Frontal cortex (tissue), 4 donors: Measurements from ENCODE around the gene DNAL4. TPM values are rescaled to one million over a fixed set of nuclear protein-coding genes. Genes with fewer than 3 reads are reported as not detected.

ENCODE experiments used
- DNase-seq, 2 donors: peaks; one replicate each; pipeline ENCODE4 v3.0.0; 2012; ENCODE audit warnings: low spot score in 2 of 2
- FAIRE-seq: peaks from 2 replicates; lab custom pipeline; 2012; peaks lifted over from hg19 to GRCh38; lab: Jason Lieb, UNC
- total RNA-seq: library from RNA; depleted of rRNA; stranded (reverse); fragments of >200 nt; gene quantifications from one replicate; pipeline ENCODE4 v1.2.3, GENCODE V29; 2014
- donor health status: control.
- donor health status: control.
- donor health status: control.

The DNAL4 gene, protein sequence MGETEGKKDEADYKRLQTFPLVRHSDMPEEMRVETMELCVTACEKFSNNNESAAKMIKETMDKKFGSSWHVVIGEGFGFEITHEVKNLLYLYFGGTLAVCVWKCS
- total RNA-seq = 16.7 TPM

DNA sequence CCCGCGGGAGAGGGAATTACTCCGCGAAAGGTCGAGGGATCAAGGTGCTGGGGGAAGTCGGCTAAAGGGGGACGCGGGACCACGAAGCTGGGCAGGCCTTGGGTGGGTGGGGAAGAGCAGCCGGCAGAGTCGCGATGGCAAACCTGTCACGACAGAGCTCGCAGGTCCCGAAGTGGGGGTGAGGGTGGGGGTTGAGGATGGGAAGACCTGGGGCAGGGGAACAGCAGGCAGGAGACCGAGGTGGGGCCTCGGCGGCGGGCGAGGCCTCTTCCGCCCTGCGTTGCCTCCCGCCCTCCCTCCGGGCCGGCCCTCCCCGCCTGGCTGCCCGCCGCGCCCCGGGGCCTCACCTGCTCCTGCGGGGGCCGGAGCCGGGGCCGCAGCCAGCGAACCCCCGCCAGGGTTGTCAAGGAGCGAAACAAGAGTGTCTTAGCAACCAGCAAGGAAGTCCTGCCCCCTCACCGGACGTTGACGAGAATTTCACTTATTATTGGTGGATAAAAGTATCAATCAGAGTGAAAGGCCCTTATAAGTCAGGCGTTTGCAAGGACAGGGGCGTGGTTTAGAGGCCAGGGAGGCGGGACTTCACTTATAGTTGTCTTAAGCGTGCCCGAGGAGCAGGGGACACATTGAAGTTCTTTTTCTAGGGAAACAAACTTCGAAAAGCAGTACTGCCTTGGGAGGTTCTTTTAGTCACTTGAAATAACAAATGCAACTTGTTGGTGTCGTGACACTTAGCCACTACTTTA is at the start of gene DNAL4:
TSS of gene DNAL4 (minus strand) at position 423 of the 746 bp plus-strand sequence. CDS start 11,412 bp downstream, outside the sequence.
- DNase-seq = peak; percentile 94
- FAIRE-seq = peak; percentile 90

DNA sequence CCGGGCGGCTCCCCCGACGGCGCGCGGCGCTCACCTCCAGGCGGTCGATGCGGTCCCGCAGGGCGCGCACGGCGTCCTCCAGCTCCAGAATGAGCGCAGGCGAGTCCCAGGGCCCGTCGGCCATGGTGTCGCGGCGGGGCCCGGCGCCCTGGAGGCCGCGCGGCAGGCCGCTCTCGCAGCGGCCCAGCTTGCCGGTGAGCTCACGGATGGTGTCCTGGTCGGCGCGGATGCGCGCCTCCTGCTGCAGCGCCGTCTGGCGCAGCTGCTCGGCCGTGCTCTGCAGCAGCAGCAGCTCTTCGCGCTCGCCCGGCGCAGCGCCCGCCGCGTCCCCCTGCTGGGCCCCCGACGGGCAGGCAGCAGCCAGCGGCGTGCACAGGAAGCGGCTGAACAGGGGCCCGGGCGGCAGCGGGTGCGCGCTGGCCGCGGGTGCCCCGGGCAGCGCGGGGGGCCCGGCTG is 49.3 kb upstream of the DNAL4 start:
- DNase-seq (peak; percentile 72 to 79), FAIRE-seq (no peak)

DNA sequence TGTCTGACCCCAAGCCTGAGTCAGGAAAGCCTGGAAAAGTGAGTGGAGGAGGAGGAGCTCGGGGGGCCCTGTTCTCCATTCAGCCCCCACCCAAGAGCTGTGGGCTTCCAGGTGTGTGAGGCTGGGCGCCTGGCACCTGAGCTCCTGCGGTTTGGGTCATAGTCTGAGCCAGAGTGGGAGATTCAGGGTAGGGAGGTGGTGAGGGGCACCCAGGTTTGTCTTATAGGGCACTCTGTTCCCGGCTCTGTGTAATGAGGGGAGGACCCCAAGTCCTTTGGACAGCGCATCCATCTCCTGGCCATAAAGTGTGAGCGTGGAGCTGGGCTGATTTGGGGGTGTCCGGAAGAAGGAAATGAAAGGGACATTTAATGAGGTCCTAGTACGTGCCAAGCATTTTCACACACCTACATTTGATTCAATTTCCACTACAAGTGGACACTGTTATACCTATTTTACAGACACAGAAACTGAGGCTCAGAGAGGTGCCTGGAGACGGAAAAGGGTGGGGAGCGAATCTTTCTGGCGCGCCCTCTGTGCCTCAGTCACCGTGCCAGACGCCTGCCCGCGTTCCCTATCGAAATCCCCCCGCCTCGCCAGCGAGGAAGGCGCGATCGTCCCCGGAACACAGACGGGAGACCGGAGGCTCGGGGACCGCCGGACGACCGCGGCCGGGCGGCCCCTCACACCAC is 48.7 kb upstream of the DNAL4 start:
- FAIRE-seq (no peak), DNase-seq (no peak)

DNA sequence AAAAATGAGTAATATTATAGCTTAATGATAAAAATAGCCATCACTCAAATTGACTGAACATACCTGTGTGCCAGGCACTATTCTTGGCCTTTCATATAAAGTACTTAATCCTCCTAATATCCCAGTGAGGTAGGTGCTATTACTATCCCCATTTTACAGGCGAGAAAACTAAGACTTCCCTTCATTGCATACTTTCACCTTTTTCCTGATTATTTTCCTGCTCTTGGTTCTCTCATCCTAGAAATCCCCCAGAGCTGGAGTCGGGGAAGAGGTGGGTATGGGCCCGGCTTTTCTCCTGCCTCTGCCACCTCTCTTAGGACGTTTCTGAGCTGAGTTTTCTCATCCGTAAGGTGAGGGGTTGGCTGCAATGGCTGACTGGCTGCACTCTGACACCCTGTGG is 47.7 kb upstream of the DNAL4 start:
- no peak for DNase-seq
- no peak for FAIRE-seq

DNA sequence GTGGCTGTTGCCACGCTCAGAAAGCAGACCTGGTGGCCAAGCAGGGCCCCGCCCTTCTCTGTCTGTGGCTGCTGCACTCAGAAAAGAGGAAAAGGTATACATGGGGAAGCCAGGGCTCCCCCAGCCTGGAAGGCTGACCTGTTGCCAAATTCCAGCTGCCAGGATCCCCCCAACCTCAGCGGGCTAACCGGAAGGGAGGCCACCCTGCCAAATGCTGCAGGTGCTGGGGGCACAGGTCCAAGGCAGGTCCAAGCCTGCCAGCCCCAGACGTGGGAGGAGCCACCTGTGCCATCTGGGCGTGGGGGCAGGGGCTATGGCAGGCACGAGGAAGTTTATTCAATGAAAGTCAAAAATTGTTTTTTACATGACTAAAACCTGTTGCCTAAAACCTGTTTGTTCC is 47.3 kb upstream of the DNAL4 start:
- FAIRE-seq = no peak
- DNase-seq = no peak

DNA sequence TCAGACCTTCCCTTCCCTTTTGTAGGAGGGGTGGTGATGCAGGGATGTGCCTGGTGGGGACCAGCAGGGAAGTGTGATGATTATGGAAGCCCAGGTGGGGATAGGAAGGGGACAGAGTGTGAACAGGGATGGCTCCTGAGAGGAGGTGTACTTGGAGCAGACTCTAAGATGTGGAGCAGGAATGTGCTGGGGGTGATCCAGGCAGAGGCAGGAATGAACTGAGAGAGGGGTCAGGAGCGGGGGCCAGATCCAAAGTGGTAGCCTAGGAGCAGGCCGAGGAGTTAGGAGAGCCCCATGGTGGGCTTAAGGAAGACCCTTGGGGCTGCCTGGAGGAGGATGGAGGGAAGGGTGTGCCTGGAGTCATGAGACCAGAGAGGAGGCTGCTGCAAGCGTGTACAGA is 46.2 kb upstream of the DNAL4 start:
- DNase-seq = no peak
- no peak for FAIRE-seq

DNA sequence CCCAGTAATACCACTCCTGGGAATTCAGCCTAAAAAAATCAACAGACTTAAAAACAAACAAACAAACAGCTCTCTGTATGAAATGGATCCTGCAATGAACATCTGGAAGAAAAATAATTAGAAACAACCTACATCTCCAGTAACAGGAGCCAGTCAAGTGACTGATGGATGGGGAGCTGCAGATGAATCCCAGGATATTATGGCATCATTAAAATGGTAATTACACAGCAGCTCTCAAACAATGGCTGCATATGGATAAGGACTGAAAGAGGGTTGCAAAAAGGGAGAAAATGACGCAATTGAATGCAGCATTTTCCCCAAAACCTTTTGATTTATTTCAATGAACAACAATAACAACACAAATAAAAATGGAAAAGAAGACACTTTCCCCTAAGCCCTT is 45.7 kb upstream of the DNAL4 start:
- DNase-seq = no peak
- no peak for FAIRE-seq

DNA sequence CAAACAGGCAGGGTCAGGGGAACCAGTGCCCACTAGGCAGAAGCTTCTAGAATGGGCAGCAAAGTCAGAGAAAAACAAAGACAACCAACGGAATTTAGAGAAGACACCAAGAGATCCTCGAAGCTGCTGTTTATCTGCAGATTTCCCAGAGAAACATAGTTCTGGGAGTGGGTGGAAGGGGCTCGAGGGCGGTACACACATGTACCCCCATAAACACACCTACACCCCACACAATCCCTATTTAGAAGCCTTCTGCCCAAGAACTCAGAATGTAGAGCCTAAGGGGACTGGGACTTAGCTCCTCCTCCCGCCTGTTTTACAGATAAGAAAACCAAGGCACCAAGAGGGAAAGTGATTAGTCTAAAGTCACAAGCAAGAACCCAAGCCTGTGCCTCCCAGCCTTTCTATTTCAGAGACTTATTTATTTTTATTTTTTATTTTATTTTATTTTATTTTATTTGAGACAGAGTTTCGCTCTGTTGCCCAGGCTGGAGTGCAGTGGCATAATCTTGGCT is 43.5 kb upstream of the DNAL4 start:
- FAIRE-seq (no peak), DNase-seq (no peak)

DNA sequence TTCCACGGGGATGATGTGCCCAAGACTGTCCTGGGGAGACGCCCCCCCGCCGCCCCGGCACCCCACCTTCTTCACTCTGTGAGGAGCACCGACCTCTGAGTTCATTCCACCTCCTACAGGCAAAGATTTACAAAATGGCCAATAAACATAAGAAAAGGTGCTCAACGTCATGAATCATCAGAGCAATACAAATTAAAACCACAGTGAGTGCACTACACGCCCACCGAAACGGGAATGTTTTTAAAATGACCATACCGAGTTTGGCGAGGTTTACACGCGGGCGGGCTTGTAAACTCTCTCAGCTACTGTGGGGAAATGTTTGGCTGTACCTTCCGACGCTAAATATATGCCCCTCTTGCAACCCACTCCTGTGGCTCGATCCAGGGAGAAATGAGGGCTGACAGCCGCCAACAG is 42.0 kb upstream of the DNAL4 start:
- DNase-seq = no peak
- FAIRE-seq = no peak

DNA sequence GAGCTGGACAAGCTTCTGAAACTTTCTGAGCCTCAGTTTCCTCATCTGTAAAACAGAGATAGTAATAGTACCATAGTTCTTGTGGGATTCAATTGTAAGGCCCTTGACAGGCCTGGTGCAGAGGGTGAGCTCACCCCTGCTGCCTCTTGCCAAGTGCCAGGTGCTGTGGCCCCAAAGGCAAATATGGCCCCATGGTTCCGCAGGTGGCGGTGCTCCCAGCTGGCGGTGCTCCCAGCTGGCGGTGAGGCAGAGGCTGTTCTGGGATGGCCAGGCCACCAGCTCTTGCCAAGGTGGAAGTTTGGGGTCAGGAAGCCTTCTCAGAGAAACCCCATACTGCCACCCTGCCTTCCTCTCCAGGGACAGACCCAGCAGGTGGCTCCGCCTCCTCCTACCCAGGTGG is 41.0 kb upstream of the DNAL4 start:
- no peak for FAIRE-seq
- no peak for DNase-seq

DNA sequence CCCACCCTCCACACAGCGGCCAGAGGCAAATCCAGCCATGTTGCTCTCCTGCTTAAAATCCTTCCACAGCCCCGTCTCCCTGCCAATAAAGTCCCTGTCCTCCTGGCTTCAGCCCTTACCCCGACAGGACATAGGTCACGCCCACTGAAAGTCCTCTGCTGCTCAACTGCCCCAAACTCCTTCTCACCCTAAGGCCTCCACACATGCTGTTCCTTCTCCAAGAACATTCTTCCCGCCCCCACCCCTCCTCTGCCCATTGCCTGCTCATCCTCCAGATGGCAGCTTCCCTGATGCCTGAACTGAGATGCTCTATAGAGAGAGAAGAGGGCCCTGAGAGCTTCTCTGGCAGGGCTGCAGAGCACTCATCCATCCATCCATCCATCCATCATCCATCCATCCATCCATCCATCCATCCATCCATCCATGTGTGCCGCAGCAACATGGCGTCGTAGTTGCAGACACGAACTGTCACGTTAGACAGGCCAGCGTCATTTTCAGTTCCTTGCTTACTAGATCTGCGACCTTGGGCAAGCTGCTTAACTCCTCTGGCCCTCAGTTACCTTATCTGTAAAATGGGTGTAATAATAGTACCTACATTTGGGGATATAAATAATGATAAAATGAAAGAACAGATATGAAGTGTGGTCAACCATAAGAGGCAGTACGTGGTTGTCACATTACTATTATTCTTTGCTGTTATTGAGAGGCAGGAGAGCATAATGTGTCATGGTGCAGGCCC is 40.4 kb upstream of the DNAL4 start:
- no peak for DNase-seq
- FAIRE-seq = no peak

DNA sequence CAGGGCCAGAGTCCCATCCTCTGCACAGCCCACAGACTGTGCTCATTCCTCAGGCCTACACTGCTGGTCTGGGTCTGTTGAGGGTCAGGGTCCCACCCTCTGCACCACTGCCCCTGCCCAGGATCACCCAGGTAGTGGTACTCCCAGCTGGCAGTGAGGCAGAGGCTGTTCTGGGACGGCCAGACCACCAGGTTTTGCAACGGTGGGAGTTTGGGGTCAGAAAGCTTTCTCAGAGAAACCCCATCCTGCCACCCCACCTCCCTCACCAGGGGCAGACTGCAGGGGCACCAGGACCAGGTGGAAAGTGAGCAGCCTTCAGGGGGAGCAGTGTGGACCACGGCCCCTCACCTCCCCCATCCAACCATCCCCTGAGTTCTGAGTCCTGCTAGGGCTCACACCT is 39.1 kb upstream of the DNAL4 start:
- FAIRE-seq = no peak
- no peak for DNase-seq

DNA sequence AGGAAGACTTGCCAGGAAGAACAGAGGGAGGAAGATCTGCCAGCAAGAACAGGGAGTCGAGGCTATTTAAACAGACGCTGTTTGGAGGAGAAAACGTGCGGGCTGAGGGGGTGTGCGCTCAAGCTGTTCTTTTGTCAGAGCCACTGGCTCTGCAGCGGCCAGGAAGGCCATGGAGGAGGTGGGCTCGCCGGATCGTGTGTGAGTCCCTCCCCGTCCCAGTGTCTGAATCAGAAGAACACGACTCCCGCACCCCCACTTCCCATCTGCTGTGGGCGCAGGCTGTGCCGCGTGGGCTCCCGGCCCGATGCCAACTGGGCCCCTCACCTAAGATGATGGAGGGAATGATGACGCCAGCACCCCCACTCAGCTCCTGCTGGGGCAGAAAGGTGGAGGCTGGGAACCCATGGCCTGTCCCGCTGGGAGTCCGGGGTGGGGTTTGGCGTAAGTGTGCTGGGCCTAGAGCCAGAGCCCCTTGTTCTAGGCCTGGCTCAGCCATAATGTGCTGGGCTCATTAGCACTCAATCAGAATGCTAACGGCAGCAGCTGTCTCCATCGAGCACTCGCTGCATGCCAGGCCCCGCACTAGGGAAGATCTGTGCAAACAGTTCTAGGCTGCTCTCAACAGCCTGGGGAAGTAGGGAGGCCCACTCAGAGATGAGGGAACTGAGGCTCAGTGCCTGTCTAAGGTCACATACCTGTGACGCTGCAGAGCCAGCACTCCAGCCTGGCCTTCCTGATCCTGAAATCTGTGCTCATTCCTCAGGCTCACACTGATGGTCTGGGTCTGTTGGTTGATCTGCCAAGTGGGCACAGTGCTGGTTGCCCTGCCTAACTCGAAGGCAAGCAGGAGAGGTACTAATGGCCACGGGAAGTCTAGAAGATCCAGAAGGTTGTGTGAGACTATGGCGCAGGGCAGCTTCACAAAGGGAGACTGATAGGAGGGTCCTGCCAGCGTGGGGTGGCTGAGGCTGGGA is 38.3 kb upstream of the DNAL4 start:
- peak in 1 of 2 donors; percentile 44 for DNase-seq
- FAIRE-seq = no peak

DNA sequence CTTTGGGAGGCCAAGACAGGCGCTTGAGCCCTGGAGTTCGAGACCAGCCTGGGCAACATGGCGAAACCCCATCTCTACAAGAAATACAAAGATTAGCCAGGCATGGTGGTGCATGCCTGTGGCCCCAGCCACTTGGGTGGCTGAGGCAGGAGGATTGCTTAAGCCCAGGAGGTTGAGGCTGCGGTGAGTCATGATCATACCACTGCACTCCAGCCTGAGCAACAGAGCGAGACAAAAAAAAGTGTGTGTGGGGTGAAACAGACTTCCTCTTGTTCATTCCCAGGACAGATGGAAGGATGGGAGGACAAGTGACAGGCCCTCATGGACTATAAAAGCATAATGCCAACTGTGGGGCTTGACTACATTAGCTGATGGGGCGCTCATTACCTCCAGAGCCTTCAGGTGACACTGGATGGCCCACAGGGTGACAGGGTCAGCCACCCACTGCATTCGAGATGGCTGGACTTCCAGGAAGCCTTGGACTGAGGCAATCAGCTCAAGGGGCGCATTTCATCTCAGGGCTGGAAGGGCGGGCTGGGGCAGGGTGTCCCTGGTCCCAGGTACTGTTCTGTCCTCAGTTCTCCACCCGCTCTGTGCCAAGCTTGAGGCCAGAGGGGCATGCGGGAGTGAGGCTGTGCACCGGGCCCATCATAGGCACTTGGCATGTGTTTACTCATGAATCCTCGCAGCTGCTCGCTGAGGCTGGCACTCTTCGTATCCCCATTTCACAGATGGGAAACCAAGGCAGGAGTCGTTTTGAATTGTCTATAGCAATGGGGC is 37.4 kb upstream of the DNAL4 start:
- FAIRE-seq (no peak), DNase-seq (no peak)

DNA sequence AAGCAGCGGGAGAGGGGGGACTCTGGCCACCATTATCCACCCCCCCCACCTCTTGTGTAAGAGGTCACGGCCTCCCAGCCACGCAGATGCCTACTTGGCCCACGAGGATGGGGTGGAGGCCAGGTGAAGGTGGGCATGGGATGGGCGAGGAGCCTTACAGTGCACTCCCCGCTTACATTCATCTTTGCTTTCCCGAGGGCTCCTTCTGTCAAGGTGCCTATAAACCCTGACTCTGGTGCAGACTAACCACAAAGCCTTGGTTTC is 36.8 kb upstream of the DNAL4 start:
- FAIRE-seq (no peak), DNase-seq (no peak)

DNA sequence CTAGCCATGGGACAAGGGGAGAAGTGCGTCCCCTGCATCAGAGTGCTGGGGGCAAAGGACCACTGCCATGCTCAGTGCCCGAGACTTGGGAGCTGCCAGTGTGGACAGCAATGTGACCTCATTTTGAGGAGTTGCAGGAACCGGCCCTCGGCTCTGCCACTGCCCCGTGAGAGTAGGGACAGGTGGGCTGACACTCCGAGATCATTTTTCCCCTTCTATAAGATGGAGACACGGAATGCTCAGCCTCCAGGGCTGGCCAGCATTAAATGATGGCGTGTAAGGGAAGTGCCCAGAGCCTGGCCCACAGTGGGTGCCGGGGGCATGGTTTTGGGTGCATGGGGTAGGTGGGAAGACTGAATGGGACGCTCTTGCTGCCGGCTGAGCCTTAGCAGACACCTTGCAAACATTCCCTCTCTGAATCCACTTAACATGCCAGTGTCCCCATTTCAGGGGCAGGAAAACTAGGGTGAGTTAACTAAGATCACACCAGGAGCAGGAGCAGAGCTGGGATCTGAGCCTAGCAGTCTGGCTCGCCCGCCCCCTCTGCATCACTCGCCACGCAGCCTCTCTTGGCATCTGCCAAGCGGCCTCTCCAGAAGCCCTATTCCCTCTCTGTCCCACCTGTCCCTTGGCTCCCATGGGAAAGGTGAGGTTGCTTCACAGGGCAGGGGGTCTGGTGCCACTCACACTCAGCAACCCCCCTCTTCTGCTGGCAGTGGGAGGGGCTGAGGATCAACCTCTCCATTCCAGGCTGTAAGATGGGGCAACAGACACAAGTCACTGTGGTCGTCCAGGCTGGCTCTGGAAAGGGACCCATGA is 36.3 kb upstream of the DNAL4 start:
- no peak for DNase-seq
- FAIRE-seq = no peak

DNA sequence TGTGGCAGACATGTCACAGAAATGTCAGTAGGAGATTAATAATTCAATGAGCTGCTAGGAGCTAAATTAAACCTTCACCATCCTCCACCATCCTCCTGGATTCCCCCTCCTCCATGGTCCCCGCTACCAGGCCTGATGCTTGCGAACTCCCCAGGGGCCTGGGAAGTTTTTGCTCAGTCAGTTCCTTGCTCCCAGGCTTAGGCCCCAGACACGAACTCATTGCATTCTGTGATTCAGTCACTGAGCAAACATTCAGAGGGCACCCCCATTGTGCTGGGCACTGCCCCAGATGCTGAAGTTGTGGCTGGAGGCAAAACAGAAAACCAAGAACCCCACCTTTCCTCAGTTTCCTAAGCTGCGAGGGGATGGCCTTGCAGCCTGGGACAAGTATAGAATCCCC is 35.5 kb upstream of the DNAL4 start:
- FAIRE-seq = no peak

DNA sequence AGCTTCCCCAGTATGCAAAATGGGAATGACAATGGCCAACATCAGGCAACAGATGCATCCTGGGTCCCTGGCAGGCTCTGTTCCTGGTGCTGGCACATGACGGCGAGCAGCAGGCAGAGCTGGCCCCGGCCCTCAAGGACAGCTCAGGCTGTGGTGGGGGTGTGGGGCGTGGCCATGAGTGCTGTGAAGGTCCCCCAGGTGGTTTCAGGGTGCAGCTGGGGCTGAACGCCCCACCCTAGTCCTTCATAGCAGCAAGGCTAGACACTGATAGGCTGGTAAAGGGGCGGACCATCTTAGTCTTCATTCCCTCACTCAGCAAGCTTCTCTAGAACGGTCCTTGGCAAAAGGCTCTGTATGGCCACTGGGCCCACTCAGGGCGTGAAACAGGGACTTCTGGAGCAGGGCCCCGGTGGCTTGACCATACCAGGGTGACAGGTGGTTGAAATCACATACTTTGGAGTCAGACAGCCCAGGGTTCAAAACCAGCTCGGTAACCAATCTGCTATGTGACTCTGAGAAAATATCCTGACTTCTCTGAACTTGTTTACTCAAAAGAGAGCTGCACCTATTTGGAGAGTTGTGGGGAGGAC is 34.8 kb upstream of the DNAL4 start:
- no peak for FAIRE-seq
- no peak for DNase-seq

More for the DNA sequence above, 35.5 kb upstream of the DNAL4 start:
- DNase-seq = no peak
